OCI-LY3 (cell line): Measurements from ENCODE around the gene CDK12.
A peak's percentile ranks its signal among the peaks of the same experiment; 100 is the strongest.
"Not testable (repeated sequence)": the region's sequence is repeated elsewhere in the genome, so short reads cannot be mapped to it uniquely, and the experiment has no call there.

Experiments used
- H2AFZ ChIP-seq: fragments of 200-600, 300-600 bp; shearing (Covaris generic); 2 replicates; pipeline ENCODE4 v1.6.0; 2014; ENCODE audit warnings: antibody characterized with exemption, low read depth, low read length
- H3K27ac ChIP-seq: fragments of 200-600, 300-600 bp; sonication (generic); 2 replicates; pipeline ENCODE4 v1.5.1; 2014; ENCODE audit warnings: mild to moderate bottlenecking, low read length, moderate library complexity, mixed read lengths
- H3K27me3 ChIP-seq: fragments of 200-600, 300-600 bp; sonication (generic); 2 replicates; pipeline ENCODE4 v1.6.1; 2014; ENCODE audit warnings: low read depth, low read length, mixed read lengths
- H3K36me3 ChIP-seq: fragments of 200-600, 300-600 bp; sonication (generic); replicated peaks from 2 replicates; pipeline ENCODE3; 2014; ENCODE audit warnings: low read depth, low read length, mixed read lengths
- H3K4me1 ChIP-seq: fragments of 300-600, 200-600 bp; sonication (generic); 2 replicates; pipeline ENCODE4 v1.6.1; 2014; ENCODE audit warnings: low read length, mixed read lengths
- H3K4me2 ChIP-seq: fragments of 200-600, 300-600 bp; sonication (generic); 2 replicates; pipeline ENCODE4 v1.6.1; 2014; ENCODE audit warnings: low read length, mixed read lengths
- H3K4me3 ChIP-seq: fragments of 300-600, 200-600 bp; sonication (generic); 2 replicates; pipeline ENCODE4 v1.5.1; 2014; ENCODE audit warnings: antibody characterized with exemption, mild to moderate bottlenecking, low read length, moderate library complexity
- H3K79me2 ChIP-seq: fragments of 300-600, 200-600 bp; shearing (Covaris generic); 2 replicates; pipeline ENCODE4 v1.6.1; 2014; ENCODE audit warnings: mild to moderate bottlenecking, low read length, mixed read lengths
- H3K9ac ChIP-seq: fragments of 300-600, 200-600 bp; shearing (Covaris generic); 2 replicates; pipeline ENCODE4 v1.6.0; 2014; ENCODE audit warnings: mild to moderate bottlenecking, low read length, moderate library complexity
- H3K9me3 ChIP-seq: fragments of 200-600, 300-600 bp; shearing (Covaris generic); 2 replicates; pipeline ENCODE4 v1.6.1; 2014; ENCODE audit warnings: low read length, mixed read lengths; ENCODE audit not compliant: insufficient read depth
- H4K20me1 ChIP-seq: fragments of 200-600, 300-600 bp; sonication (generic); 2 replicates; pipeline ENCODE4 v1.6.1; 2016; ENCODE audit warnings: low read length, mixed read lengths; ENCODE audit not compliant: insufficient read depth
- CTCF ChIP-seq: fragments of 200-600, 300-600 bp; sonication (generic); IDR thresholded peaks from 2 replicates; pipeline ENCODE4 v1.5.1; 2014; ENCODE audit warnings: antibody characterized with exemption, low read length, low read depth
- EZH2phosphoT487 ChIP-seq: fragments of 200-600 bp; shearing (Covaris generic); IDR thresholded peaks from 2 replicates; pipeline ENCODE4 v1.6.1; 2018; ENCODE audit warnings: antibody characterized with exemption, mixed run types, low read depth

CDK12 gene

GRCh38 chr17:39486242-39486641 is 25.0 kb downstream of the CDK12 start:
- H3K27me3 ChIP-seq = no peaks in the 10 kb centered on the region
- peaks cover 28% of the 10 kb centered on the region for H3K36me3 ChIP-seq
- H3K4me2 ChIP-seq = peak overlapping the region; percentile 54
- peaks cover 71% of the 10 kb centered on the region for H3K4me1 ChIP-seq
- peaks cover 69% of the 10 kb centered on the region for H3K79me2 ChIP-seq
- H3K27ac ChIP-seq = peak overlapping the region; percentile 96
- peak overlapping the region; percentile 26; the same call in 1 of the 2 replicates for H3K4me3 ChIP-seq
- H3K9me3 ChIP-seq = no peaks in the 10 kb centered on the region
- H3K9ac ChIP-seq = peak overlapping the region; percentile 16; the same call in 1 of the 2 replicates
- TF ChIP-seq CTCF (no peak), EZH2phosphoT487 (no peak)
- no peaks in the 10 kb centered on the region for H4K20me1 ChIP-seq
- no peak overlapping the region for H2AFZ ChIP-seq

GRCh38 chr17:39487490-39487889 is 26.2 kb downstream of the CDK12 start:
- not testable (repeated sequence) for H3K27me3 ChIP-seq, H3K4me3 ChIP-seq, H3K9me3 ChIP-seq, H2AFZ ChIP-seq, H3K9ac ChIP-seq, H4K20me1 ChIP-seq
- Histone ChIP-seq H3K79me2 (peaks cover 58% of the 10 kb centered on the region), H3K36me3 (peaks cover 37% of the 10 kb centered on the region), H3K4me2 (peak overlapping the region; percentile 54), H3K27ac (peak overlapping the region; percentile 96), H3K4me1 (peaks cover 77% of the 10 kb centered on the region)

GRCh38 chr17:39487946-39488345 is 26.7 kb downstream of the CDK12 start:
- Histone ChIP-seq H3K9ac (no peak overlapping the region), H3K79me2 (peaks cover 56% of the 10 kb centered on the region), H2AFZ (no peak overlapping the region), H3K36me3 (peaks cover 41% of the 10 kb centered on the region), H3K27ac (0 out of 2 replicates have a peak overlapping the region, but pooled peaks have one; percentile 96), H3K27me3 (no peaks in the 10 kb centered on the region), H3K9me3 (peaks cover 4% of the 10 kb centered on the region; the same call in 1 of the 2 replicates), H4K20me1 (no peaks in the 10 kb centered on the region), H3K4me1 (peaks cover 77% of the 10 kb centered on the region), H3K4me3 (no peak overlapping the region), H3K4me2 (no peak overlapping the region; the same call in 1 of the 2 replicates)
- TF ChIP-seq EZH2phosphoT487 = no peak
- TF ChIP-seq CTCF = no peak

- not testable (repeated sequence) for H3K27ac ChIP-seq, H3K4me3 ChIP-seq, H2AFZ ChIP-seq, H3K4me2 ChIP-seq, H4K20me1 ChIP-seq, H3K9ac ChIP-seq, H3K9me3 ChIP-seq, H3K27me3 ChIP-seq
- peaks cover 36% of the 10 kb centered on the region for H3K36me3 ChIP-seq
- peaks cover 26% of the 10 kb centered on the region for H3K4me1 ChIP-seq
- peaks cover 13% of the 10 kb centered on the region; the same call in 1 of the 2 replicates for H3K79me2 ChIP-seq
These were observed 35.6 kb downstream of the CDK12 start for GRCh38 chr17:39496921-39497320.

GRCh38 chr17:39507511-39507910 is 46.2 kb downstream of the CDK12 start:
- H3K4me2 ChIP-seq = no peak overlapping the region
- no peaks in the 10 kb centered on the region for H3K4me1 ChIP-seq
- H3K36me3 ChIP-seq = peaks cover 62% of the 10 kb centered on the region
- no peaks in the 10 kb centered on the region for H4K20me1 ChIP-seq
- no peak overlapping the region for H2AFZ ChIP-seq
- H3K9me3 ChIP-seq = no peaks in the 10 kb centered on the region
- peaks cover 11% of the 10 kb centered on the region for H3K79me2 ChIP-seq
- TF ChIP-seq EZH2phosphoT487 (no peak), CTCF (no peak)
- H3K9ac ChIP-seq = no peak overlapping the region
- H3K4me3 ChIP-seq = no peak overlapping the region
- no peaks in the 10 kb centered on the region for H3K27me3 ChIP-seq
- H3K27ac ChIP-seq = no peak overlapping the region
